ENCODE measurements around the gene PRMT7.
"Not testable (repeated sequence)": the region's sequence is repeated elsewhere in the genome, so short reads cannot be mapped to it uniquely, and the experiment has no call there.

Gene PRMT7

GRCh38 chr16:68283801-68284598 is 26.8 kb upstream of the PRMT7 start:
- DNase-seq: no peak

GRCh38 chr16:68284847-68285246 is 26.0 kb upstream of the PRMT7 start:
- no peak for DNase-seq

- no peak for DNase-seq
Measured at GRCh38 chr16:68285683-68286082, 25.1 kb upstream of the PRMT7 start.

- DNase-seq: no peak
Measured at GRCh38 chr16:68286153-68287074, 24.4 kb upstream of the PRMT7 start.

GRCh38 chr16:68287276-68288251 is 23.3 kb upstream of the PRMT7 start:
- peak; percentile 65 for DNase-seq

GRCh38 chr16:68288252-68288650 is 22.6 kb upstream of the PRMT7 start:
- no peak for DNase-seq

- DNase-seq: not testable (repeated sequence)
Measured at GRCh38 chr16:68288796-68289195, 22.0 kb upstream of the PRMT7 start.

- DNase-seq: no peak
Measured at GRCh38 chr16:68289202-68289601, 21.6 kb upstream of the PRMT7 start.

- no peak for DNase-seq
Measured at GRCh38 chr16:68289621-68290329, 21.0 kb upstream of the PRMT7 start.

- no peak for DNase-seq
Measured at GRCh38 chr16:68290450-68290849, 20.4 kb upstream of the PRMT7 start.

GRCh38 chr16:68291227-68291626 is 19.6 kb upstream of the PRMT7 start:
- no peak for DNase-seq

- DNase-seq: no peak
Measured at GRCh38 chr16:68292425-68292824, 18.4 kb upstream of the PRMT7 start.

- DNase-seq: no peak
Measured at GRCh38 chr16:68296291-68296690, 14.5 kb upstream of the PRMT7 start.

- no peak for DNase-seq
Measured at GRCh38 chr16:68296693-68297092, 14.1 kb upstream of the PRMT7 start.

GRCh38 chr16:68297908-68298307 is 12.9 kb upstream of the PRMT7 start:
- no peak for DNase-seq

GRCh38 chr16:68298312-68298711 is 12.5 kb upstream of the PRMT7 start:
- DNase-seq: no peak

GRCh38 chr16:68298907-68299561 is 11.8 kb upstream of the PRMT7 start:
- no peak for DNase-seq

- DNase-seq: no peak
Measured at GRCh38 chr16:68299571-68300453, 11.0 kb upstream of the PRMT7 start.

- DNase-seq: no peak
Measured at GRCh38 chr16:68300734-68301459, 9.9 kb upstream of the PRMT7 start.

- no peak for DNase-seq
Measured at GRCh38 chr16:68306633-68307032, 4.2 kb upstream of the PRMT7 start.

Measured in GOT3 (cell line).